H1 (cell line): ENCODE data around the gene NRSN1. TPM values are rescaled to one million over a fixed set of nuclear protein-coding genes. Genes with fewer than 3 reads are reported as not detected.

Source experiments
- CTCF ChIA-PET: fragments of 300-600 bp; sonication (Branson Sonifier 250); formaldehyde crosslinking; loops from one replicate; lab custom pipeline; 2021; ENCODE audit not compliant: partially characterized antibody; lab: Charles Lee
- POLR2A ChIA-PET: fragments of 300-600 bp; sonication (Branson Sonifier 250); formaldehyde crosslinking; loops from one replicate; lab custom pipeline; 2021; ENCODE audit warnings: inconsistent platforms; ENCODE audit not compliant: partially characterized antibody; lab: Charles Lee
- DNase-seq, 2 experiments: peaks; one replicate each; pipeline versions ENCODE4 v3.0.0 to v3.0.0-alpha.2; 2010 to 2022; ENCODE audit warnings: low spot score in 2 of 2, low read depth in 1 of 2, mixed read lengths in 1 of 2
- FAIRE-seq: peaks from 2 replicates; lab custom pipeline; 2011; peaks lifted over from hg19 to GRCh38; lab: Jason Lieb, UNC
- H2AFZ ChIP-seq: 2 replicates; pipeline ENCODE4 v1.8.1; 2012; ENCODE audit warnings: low read length, inconsistent platforms
- H2AK5ac ChIP-seq: 2 replicates; pipeline ENCODE4 v1.6.1; 2013; ENCODE audit warnings: low read depth, low read length
- H2BK120ac ChIP-seq: replicated peaks from 2 replicates; pipeline ENCODE3; 2013; ENCODE audit warnings: low read depth, low read length, inconsistent platforms
- H2BK12ac ChIP-seq: 2 replicates; pipeline ENCODE4 v1.6.1; 2013; ENCODE audit warnings: low read depth, low read length
- H2BK15ac ChIP-seq: 2 replicates; pipeline ENCODE4 v1.6.1; 2013; ENCODE audit warnings: low read length
- H2BK20ac ChIP-seq: 2 replicates; pipeline ENCODE4 v1.6.1; 2013; ENCODE audit warnings: low read length
- H2BK5ac ChIP-seq: 2 replicates; pipeline ENCODE4 v1.6.1; 2013; ENCODE audit warnings: low read depth, low read length
- H3K14ac ChIP-seq: 2 replicates; pipeline ENCODE4 v1.6.1; 2013; ENCODE audit warnings: inconsistent platforms; ENCODE audit not compliant: insufficient read length
- H3K18ac ChIP-seq: 2 replicates; pipeline ENCODE4 v1.6.1; 2013; ENCODE audit warnings: low read length; ENCODE audit errors: extremely low read depth
- H3K23ac ChIP-seq: 2 replicates; pipeline ENCODE4 v1.6.1; 2013; ENCODE audit warnings: inconsistent platforms; ENCODE audit not compliant: insufficient read length
- H3K23me2 ChIP-seq: 2 replicates; pipeline ENCODE4 v1.6.1; 2013; ENCODE audit warnings: low read depth, low read length
- H3K27ac ChIP-seq: 2 replicates; pipeline ENCODE4 v1.6.1; 2011; ENCODE audit warnings: low read depth, low read length, inconsistent platforms
- H3K27me3 ChIP-seq, 4 experiments: replicated peaks in 1 of 4; 1 replicate in 1 of 4; 2 replicates in 3 of 4; pipeline versions ENCODE4 v1.6.1 to v1.8.1; 2011 to 2013; ENCODE audit warnings: low read length in 3 of 4, mild to moderate bottlenecking in 3 of 4, inconsistent platforms in 2 of 4, mixed read lengths in 2 of 4, moderate library complexity in 1 of 4; ENCODE audit not compliant: control insufficient read depth in 3 of 4, insufficient read depth in 3 of 4; ENCODE audit errors: extremely low read depth in 1 of 4
- H3K36me3 ChIP-seq, 4 experiments: 2 replicates each; pipeline versions ENCODE4 v1.6.1 to v1.8.1; 2011 to 2013; ENCODE audit warnings: mild to moderate bottlenecking in 4 of 4, low read length in 3 of 4, moderate library complexity in 2 of 4, control low read depth in 1 of 4, inconsistent platforms in 1 of 4; ENCODE audit not compliant: insufficient read depth in 4 of 4, control insufficient read depth in 2 of 4
- H3K4ac ChIP-seq: replicated peaks from 2 replicates; pipeline ENCODE3; 2013; ENCODE audit warnings: low read length, low read depth, mixed read lengths, inconsistent platforms; ENCODE audit not compliant: insufficient read length
- H3K4me1 ChIP-seq, 4 experiments: replicated peaks in 1 of 4; 1 replicate in 1 of 4; 2 replicates in 3 of 4; pipeline versions ENCODE4 v1.6.1 to v1.8.1; 2011 to 2013; ENCODE audit warnings: low read length in 3 of 4, inconsistent platforms in 2 of 4, mixed read lengths in 1 of 4; ENCODE audit not compliant: insufficient read depth in 4 of 4, control insufficient read depth in 3 of 4
- H3K4me2 ChIP-seq, 2 experiments: 2 replicates each; pipeline versions ENCODE4 v1.6.1 to v1.8.1; 2011 to 2013; ENCODE audit warnings: low read depth in 2 of 2, low read length in 2 of 2, control low read depth in 1 of 2, inconsistent platforms in 1 of 2, mild to moderate bottlenecking in 1 of 2; ENCODE audit not compliant: insufficient read depth in 1 of 2
- H3K4me3 ChIP-seq, 4 experiments: fragments of 200-600, 300-600 bp in 1 of 4; sonication (generic), shearing (Covaris generic), sonication (Bioruptor Twin) in 1 of 4; 2 replicates each; pipeline versions ENCODE4 v1.5.1 to v1.8.1; 2011 to 2016; ENCODE audit warnings: low read length in 4 of 4, low read depth in 3 of 4, control low read depth in 2 of 4, inconsistent platforms in 2 of 4, mild to moderate bottlenecking in 2 of 4, mixed read lengths in 1 of 4, moderate library complexity in 1 of 4; ENCODE audit not compliant: insufficient read depth in 2 of 4; ENCODE audit errors: extremely low read depth in 1 of 4
- H3K56ac ChIP-seq: replicated peaks from 2 replicates; pipeline ENCODE3; 2013; ENCODE audit warnings: low read depth, mild to moderate bottlenecking, mixed read lengths, low read length, inconsistent platforms; ENCODE audit not compliant: insufficient read length
- H3K79me1 ChIP-seq: 2 replicates; pipeline ENCODE4 v1.6.1; 2013; ENCODE audit warnings: low read depth, low read length, control low read depth
- H3K79me2 ChIP-seq, 2 experiments: 2 replicates each; pipeline versions ENCODE4 v1.6.1 to v1.8.1; 2012 to 2013; ENCODE audit warnings: low read length in 2 of 2, mild to moderate bottlenecking in 2 of 2, inconsistent platforms in 1 of 2; ENCODE audit not compliant: insufficient read depth in 2 of 2, control insufficient read depth in 1 of 2
- H3K9ac ChIP-seq, 4 experiments: replicated peaks in 1 of 4; 1 replicate in 1 of 4; 2 replicates in 3 of 4; pipeline versions ENCODE4 v1.6.1 to v1.8.1; 2011 to 2013; ENCODE audit warnings: low read depth in 3 of 4, low read length in 3 of 4, control low read depth in 2 of 4, mild to moderate bottlenecking in 2 of 4, moderate library complexity in 2 of 4, inconsistent platforms in 1 of 4; ENCODE audit errors: extremely low read depth in 1 of 4
- H3K9me3 ChIP-seq, 2 experiments: 2 replicates each; pipeline versions ENCODE4 v1.6.1 to v1.8.1; 2012 to 2013; ENCODE audit warnings: mild to moderate bottlenecking in 2 of 2, moderate library complexity in 2 of 2, control low read depth in 1 of 2, inconsistent platforms in 1 of 2, low read depth in 1 of 2, low read length in 1 of 2, mixed read lengths in 1 of 2; ENCODE audit not compliant: insufficient read depth in 2 of 2
- H4K20me1 ChIP-seq, 2 experiments: replicated peaks in 1 of 2; 2 replicates each; pipeline versions ENCODE3 to v1.8.1; 2011 to 2013; ENCODE audit warnings: inconsistent platforms in 2 of 2, low read length in 2 of 2, mild to moderate bottlenecking in 1 of 2; ENCODE audit not compliant: insufficient read depth in 2 of 2, control insufficient read depth in 1 of 2
- H4K5ac ChIP-seq: 2 replicates; pipeline ENCODE4 v1.6.1; 2013; ENCODE audit warnings: low read length, low read depth, mixed read lengths, inconsistent platforms; ENCODE audit not compliant: insufficient read length
- H4K8ac ChIP-seq: 2 replicates; pipeline ENCODE4 v1.8.0; 2013; ENCODE audit warnings: mild to moderate bottlenecking, moderate library complexity, low read length, inconsistent platforms; ENCODE audit not compliant: insufficient read depth; ENCODE audit errors: extremely low read depth
- H4K91ac ChIP-seq: replicated peaks from 2 replicates; pipeline ENCODE3; 2013; ENCODE audit warnings: low read length, mixed read lengths, inconsistent platforms; ENCODE audit not compliant: insufficient read length
- BRCA1 ChIP-seq: IDR thresholded peaks from 2 replicates; pipeline ENCODE4 v1.6.1; 2012; ENCODE audit warnings: low read depth, low read length, improper control_type of control experiment
- CHD1 ChIP-seq: IDR thresholded peaks from 2 replicates; pipeline ENCODE4 v1.6.1; 2012; ENCODE audit warnings: low read depth, low read length, improper control_type of control experiment
- PHF8 ChIP-seq: fragments of 200-600 bp; sonication (generic); conservative IDR thresholded peaks from 2 replicates; pipeline ENCODE4 v1.7.1; 2012; ENCODE audit warnings: low read depth, mild to moderate bottlenecking, inconsistent platforms, low read length, moderate library complexity
- SP1 ChIP-seq: IDR thresholded peaks from 2 replicates; pipeline ENCODE4 v1.6.1; 2011; ENCODE audit warnings: low read depth, low read length
- WGBS, 2 experiments: shearing (Covaris generic) in 1 of 2; methylation state at CpG; one replicate each; pipeline versions ENCODE4 v1.1.6 to v1.1.7; 2013 to 2015; ENCODE audit warnings: low lambda C conversion rate in 2 of 2, mixed read lengths in 2 of 2, inconsistent platforms in 1 of 2, low coverage in 1 of 2, missing lambda C conversion rate in 1 of 2; ENCODE audit not compliant: insufficient replicate concordance in 2 of 2, insufficient coverage in 1 of 2, insufficient read length in 1 of 2; ENCODE audit errors: extremely low coverage in 1 of 2, missing lambda C conversion rate in 1 of 2; 5-methylcytosine and 5-hydroxymethylcytosine counted together
- polyA plus RNA-seq, 7 experiments: library from polyadenylated mRNA; depleted of rRNA in 3 of 7; stranded (reverse) in 5 of 7; unstranded in 2 of 7; fragments of >200 nt in 5 of 7; fragments of 200-250 nt in 2 of 7; gene quantifications; 1 replicate in 5 of 7; 2 replicates in 1 of 7; 4 replicates in 1 of 7; pipeline versions ENCODE4 v1.2.1 to v1.2.3, GENCODE V29; 2011 to 2013; ENCODE audit warnings: missing spikeins in 2 of 7, mixed read lengths in 2 of 7
- total RNA-seq: library from RNA; stranded (reverse); fragmentation: NEBNext Ultra II Directional; extraction: Animal tissue kit (Norgen Biotek cat#: 25700); gene quantifications from 2 replicates; pipeline ENCODE4 v1.2.1, GENCODE V29; 2021

The NRSN1 gene
- total and polyA plus RNA-seq, 2 of the 8 experiments (the other 6 are each of a cell fraction or from before 2014, with no cell fraction given): 0.15 to 0.78 TPM

DNA sequence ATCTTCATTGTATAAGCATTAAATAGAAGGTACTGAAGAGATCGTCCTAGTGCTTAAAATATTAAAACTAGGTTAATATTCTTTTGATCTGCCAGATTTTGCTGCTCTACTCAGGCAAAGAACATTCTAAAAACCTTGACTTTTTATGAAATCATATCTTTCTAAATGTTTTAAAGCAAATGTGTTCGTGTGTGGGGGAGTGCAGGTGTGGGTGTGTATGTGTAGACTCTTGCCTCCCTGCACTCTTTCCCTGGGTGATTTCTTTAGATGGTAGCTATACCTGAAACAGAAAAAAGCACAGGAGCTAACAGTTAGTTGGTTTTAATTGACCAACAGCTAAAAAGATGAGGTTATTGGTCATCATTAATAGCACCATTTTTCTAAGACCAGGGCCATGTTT is 5.7 kb downstream of the NRSN1 start:
- no peak overlapping the region for H2AFZ ChIP-seq
- H3K4ac ChIP-seq: no peak overlapping the region
- H3K23me2 ChIP-seq: no peaks in the 10 kb centered on the region; the same call in 1 of the 2 replicates
- no peak overlapping the region for H2AK5ac ChIP-seq
- no peak overlapping the region for H4K8ac ChIP-seq
- no peak overlapping the region for H3K9ac ChIP-seq
- H3K79me2 ChIP-seq: no peaks in the 10 kb centered on the region
- no peak overlapping the region for H3K56ac ChIP-seq
- H3K4me2 ChIP-seq: no peak overlapping the region
- ChIA-PET CTCF (interaction anchor here (1.6 kb wide), 1 partner anchor 17 kb away, joined by 4 read pairs; no protein-coding TSS in a partner anchor), POLR2A (no interaction called here)
- H3K79me1 ChIP-seq: no peaks in the 10 kb centered on the region
- H3K27ac ChIP-seq: no peak overlapping the region
- no peak for TF ChIP-seq CHD1
- TF ChIP-seq SP1: no peak
- no peak for TF ChIP-seq PHF8
- TF ChIP-seq BRCA1: no peak
- no peak overlapping the region for H3K23ac ChIP-seq
- no peak overlapping the region for H2BK5ac ChIP-seq
- DNase-seq: no peak
- H4K91ac ChIP-seq: no peak overlapping the region
- FAIRE-seq: no peak
- no peak overlapping the region for H3K4me3 ChIP-seq
- no peaks in the 10 kb centered on the region for H3K27me3 ChIP-seq
- H3K4me1 ChIP-seq: no peaks in the 10 kb centered on the region
- no peaks in the 10 kb centered on the region for H4K20me1 ChIP-seq
- no peak overlapping the region for H2BK15ac ChIP-seq
- H2BK120ac ChIP-seq: no peak overlapping the region
- H2BK20ac ChIP-seq: no peak overlapping the region
- no peak overlapping the region for H3K14ac ChIP-seq
- H4K5ac ChIP-seq: no peak overlapping the region
- H3K36me3 ChIP-seq: no peaks in the 10 kb centered on the region
- H3K18ac ChIP-seq: no peak overlapping the region
- no peak overlapping the region for H2BK12ac ChIP-seq
- H3K9me3 ChIP-seq: no peaks in the 10 kb centered on the region
- 89% methylated on average over 2 of the region's 2 CpGs; no CpG with 5 or more reads in 1 of the 2 experiments for WGBS, 2 experiments
